ENCODE measurements around the gene SLC7A1. TPM values are rescaled to one million over a fixed set of nuclear protein-coding genes. Genes with fewer than 3 reads are reported as not detected.

The SLC7A1 gene
- total and polyA plus RNA-seq, 4 donors = 0.90 to 22.6 (median 1.4) TPM

DNA sequence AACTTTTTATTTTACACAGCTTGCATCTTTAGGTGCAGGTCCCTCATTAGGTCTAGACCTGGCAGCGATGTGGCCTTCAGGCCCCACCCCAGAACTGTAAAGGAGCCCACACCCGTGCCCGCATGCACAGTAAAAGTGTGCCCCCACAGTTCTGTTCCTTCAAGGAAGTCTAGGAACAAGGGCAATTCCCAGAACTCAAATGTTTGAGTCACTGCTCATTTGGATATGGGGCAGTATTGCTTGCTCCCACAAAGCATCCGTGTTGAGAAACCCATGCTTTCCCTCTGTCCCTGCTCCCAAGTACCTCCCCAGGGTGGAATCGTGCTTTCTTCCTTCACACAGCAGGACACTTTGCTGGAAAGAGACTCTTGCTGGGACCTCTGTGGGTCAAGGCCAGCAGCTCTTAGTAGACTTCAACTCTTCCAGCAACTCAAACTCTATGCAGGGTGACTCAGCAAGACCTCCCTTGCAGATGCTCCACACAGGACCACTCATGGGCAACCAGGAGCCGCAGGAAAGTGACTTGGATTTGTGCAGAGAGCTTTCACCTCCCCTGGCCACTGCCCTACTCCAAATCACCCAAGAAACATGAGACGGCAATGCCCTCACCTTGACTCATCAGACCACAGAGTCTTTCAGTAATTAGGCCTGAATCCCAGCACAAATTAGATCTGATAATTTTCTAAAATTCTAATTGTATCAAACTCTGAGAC, 12.3 kb downstream of the SLC7A1 start:
- TF ChIP-seq GABPA (IDR thresholded peaks at IDR 0.05 in 1 of 2, conservative IDR thresholded peaks at IDR 0.05 in 1 of 2) (no peak), EGR1 (IDR thresholded peaks at IDR 0.05; ENCODE audit: low read depth in 2 of 2) (no peak)
- no peak for DNase-seq (ENCODE audit: low spot score)
- Histone ChIP-seq H3K27ac (ENCODE audit: low read depth in 1 of 2, low read length in 2 of 2) (no peak overlapping the region), H3K36me3 (ENCODE audit: control insufficient read depth in 4 of 4, insufficient read depth in 3 of 4, low read depth in 1 of 4, low read length in 3 of 4) (no peaks in the 10 kb centered on the region), H3K9ac (ENCODE audit: low read depth in 1 of 2, low read length in 2 of 2) (no peak overlapping the region), H3K4me3 (ENCODE audit: low read depth in 1 of 3, low read length in 3 of 3) (no peak overlapping the region), H3K9me3 (ENCODE audit: control insufficient read depth in 4 of 4, low read length in 3 of 4) (no peaks in the 10 kb centered on the region), H3K27me3 (ENCODE audit: control insufficient read depth in 4 of 4, insufficient read depth in 4 of 4, low read length in 3 of 4) (no peaks in the 10 kb centered on the region), H3K4me1 (ENCODE audit: control insufficient read depth in 4 of 4, insufficient read depth in 4 of 4, low read length in 3 of 4) (no peaks in the 10 kb centered on the region)
- WGBS = 90% methylated on average over 7 of the region's 7 CpGs

DNA sequence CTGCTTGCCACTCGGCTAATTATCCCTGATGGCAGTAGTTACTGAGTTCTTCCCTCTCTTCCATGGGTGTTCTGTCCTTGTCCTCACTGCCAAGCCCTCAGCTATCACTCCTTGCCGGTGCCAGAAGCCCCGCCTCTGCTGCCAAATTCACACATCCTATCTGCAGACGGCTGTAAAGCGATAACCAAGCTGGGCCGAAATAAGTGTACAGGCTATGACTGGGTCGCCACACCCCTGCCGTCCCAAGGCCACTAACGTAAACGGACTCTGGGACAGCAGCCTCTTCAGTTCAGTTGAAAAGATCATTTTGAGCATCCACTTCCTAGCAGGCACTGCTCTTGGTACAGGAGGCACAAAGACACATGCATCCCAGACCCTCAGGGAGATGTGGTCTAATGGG, 13.3 kb downstream of the SLC7A1 start:
- Histone ChIP-seq H3K27me3 (ENCODE audit: control insufficient read depth in 4 of 4, insufficient read depth in 4 of 4, low read length in 3 of 4) (no peaks in the 10 kb centered on the region), H3K9ac (ENCODE audit: low read depth in 1 of 2, low read length in 2 of 2) (no peak overlapping the region), H3K4me1 (ENCODE audit: control insufficient read depth in 4 of 4, insufficient read depth in 4 of 4, low read length in 3 of 4) (no peaks in the 10 kb centered on the region), H3K9me3 (ENCODE audit: control insufficient read depth in 4 of 4, low read length in 3 of 4) (no peaks in the 10 kb centered on the region), H3K36me3 (ENCODE audit: control insufficient read depth in 4 of 4, insufficient read depth in 3 of 4, low read depth in 1 of 4, low read length in 3 of 4) (no peaks in the 10 kb centered on the region), H3K4me3 (ENCODE audit: low read depth in 1 of 3, low read length in 3 of 3) (no peak overlapping the region), H3K27ac (ENCODE audit: low read depth in 1 of 2, low read length in 2 of 2) (no peak overlapping the region)
- no peak for TF ChIP-seq YY1 (IDR thresholded peaks at IDR 0.05)
- TF ChIP-seq HNF4G (IDR thresholded peaks at IDR 0.05) = no peak
- TF ChIP-seq, protein P1, sequence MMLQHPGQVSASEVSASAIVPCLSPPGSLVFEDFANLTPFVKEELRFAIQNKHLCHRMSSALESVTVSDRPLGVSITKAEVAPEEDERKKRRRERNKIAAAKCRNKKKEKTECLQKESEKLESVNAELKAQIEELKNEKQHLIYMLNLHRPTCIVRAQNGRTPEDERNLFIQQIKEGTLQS (IDR thresholded peaks at IDR 0.05) = no peak
- TF ChIP-seq FOXA1 (IDR thresholded peaks at IDR 0.05) = no peak
- TF ChIP-seq FOXA2 (IDR thresholded peaks at IDR 0.05) = no peak
- no peak for TF ChIP-seq RXRA (IDR thresholded peaks at IDR 0.05)
- TF ChIP-seq, protein P2, sequence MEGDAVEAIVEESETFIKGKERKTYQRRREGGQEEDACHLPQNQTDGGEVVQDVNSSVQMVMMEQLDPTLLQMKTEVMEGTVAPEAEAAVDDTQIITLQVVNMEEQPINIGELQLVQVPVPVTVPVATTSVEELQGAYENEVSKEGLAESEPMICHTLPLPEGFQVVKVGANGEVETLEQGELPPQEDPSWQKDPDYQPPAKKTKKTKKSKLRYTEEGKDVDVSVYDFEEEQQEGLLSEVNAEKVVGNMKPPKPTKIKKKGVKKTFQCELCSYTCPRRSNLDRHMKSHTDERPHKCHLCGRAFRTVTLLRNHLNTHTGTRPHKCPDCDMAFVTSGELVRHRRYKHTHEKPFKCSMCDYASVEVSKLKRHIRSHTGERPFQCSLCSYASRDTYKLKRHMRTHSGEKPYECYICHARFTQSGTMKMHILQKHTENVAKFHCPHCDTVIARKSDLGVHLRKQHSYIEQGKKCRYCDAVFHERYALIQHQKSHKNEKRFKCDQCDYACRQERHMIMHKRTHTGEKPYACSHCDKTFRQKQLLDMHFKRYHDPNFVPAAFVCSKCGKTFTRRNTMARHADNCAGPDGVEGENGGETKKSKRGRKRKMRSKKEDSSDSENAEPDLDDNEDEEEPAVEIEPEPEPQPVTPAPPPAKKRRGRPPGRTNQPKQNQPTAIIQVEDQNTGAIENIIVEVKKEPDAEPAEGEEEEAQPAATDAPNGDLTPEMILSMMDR (IDR thresholded peaks at IDR 0.05; ENCODE audit: low read depth, low read length, missing input control) = no peak
- no peak for TF ChIP-seq NR2F2 (IDR thresholded peaks at IDR 0.05)
- no peak for TF ChIP-seq JUND (IDR thresholded peaks at IDR 0.05)
- TF ChIP-seq SP1 (IDR thresholded peaks at IDR 0.05) = no peak
- no peak for TF ChIP-seq HNF4A (conservative IDR thresholded peaks at IDR 0.05)
- no peak for TF ChIP-seq GABPA (IDR thresholded peaks at IDR 0.05 in 1 of 2, conservative IDR thresholded peaks at IDR 0.05 in 1 of 2)
- peak; percentile 82 for DNase-seq (ENCODE audit: low spot score)
- WGBS = 76% methylated on average over 10 of the region's 10 CpGs

DNA sequence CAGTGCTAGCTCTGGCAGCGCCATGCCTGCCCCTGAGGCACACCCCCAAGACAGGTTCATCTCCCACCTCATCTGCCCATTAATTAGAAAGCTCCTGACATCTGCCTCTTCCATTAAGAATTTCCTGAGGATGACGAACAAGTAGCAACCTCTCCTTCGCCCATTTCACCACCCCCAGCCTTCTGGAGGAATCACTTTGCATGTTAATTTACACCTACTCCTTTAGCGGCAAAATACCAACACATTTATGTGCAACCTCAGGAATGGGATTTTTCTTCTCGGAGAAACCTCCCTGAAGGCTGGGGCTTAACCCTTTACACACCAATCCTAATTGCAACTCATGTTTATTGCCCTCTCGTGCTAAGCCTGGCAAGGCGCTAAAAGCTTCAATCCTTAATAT, 13.8 kb downstream of the SLC7A1 start:
- H3K9ac ChIP-seq (ENCODE audit: low read depth in 1 of 2, low read length in 2 of 2) = no peak overlapping the region
- DNase-seq (ENCODE audit: low spot score) = no peak
- H3K4me3 ChIP-seq (ENCODE audit: low read depth in 1 of 3, low read length in 3 of 3) = no peak overlapping the region
- no peaks in the 10 kb centered on the region for H3K27me3 ChIP-seq (ENCODE audit: control insufficient read depth in 4 of 4, insufficient read depth in 4 of 4, low read length in 3 of 4)
- no peaks in the 10 kb centered on the region for H3K36me3 ChIP-seq (ENCODE audit: control insufficient read depth in 4 of 4, insufficient read depth in 3 of 4, low read depth in 1 of 4, low read length in 3 of 4)
- H3K27ac ChIP-seq (ENCODE audit: low read depth in 1 of 2, low read length in 2 of 2) = no peak overlapping the region
- WGBS = 85% methylated on average over 7 of the region's 7 CpGs
- TF ChIP-seq RAD21 (IDR thresholded peaks at IDR 0.05) (no peak), TAF1 (conservative IDR thresholded peaks at IDR 0.05) (no peak), FOXA1 (IDR thresholded peaks at IDR 0.05) (no peak), SP1 (IDR thresholded peaks at IDR 0.05) (no peak), NR2F2 (IDR thresholded peaks at IDR 0.05) (no peak), FOXA2 (IDR thresholded peaks at IDR 0.05) (no peak)
- TF ChIP-seq, protein P3, sequence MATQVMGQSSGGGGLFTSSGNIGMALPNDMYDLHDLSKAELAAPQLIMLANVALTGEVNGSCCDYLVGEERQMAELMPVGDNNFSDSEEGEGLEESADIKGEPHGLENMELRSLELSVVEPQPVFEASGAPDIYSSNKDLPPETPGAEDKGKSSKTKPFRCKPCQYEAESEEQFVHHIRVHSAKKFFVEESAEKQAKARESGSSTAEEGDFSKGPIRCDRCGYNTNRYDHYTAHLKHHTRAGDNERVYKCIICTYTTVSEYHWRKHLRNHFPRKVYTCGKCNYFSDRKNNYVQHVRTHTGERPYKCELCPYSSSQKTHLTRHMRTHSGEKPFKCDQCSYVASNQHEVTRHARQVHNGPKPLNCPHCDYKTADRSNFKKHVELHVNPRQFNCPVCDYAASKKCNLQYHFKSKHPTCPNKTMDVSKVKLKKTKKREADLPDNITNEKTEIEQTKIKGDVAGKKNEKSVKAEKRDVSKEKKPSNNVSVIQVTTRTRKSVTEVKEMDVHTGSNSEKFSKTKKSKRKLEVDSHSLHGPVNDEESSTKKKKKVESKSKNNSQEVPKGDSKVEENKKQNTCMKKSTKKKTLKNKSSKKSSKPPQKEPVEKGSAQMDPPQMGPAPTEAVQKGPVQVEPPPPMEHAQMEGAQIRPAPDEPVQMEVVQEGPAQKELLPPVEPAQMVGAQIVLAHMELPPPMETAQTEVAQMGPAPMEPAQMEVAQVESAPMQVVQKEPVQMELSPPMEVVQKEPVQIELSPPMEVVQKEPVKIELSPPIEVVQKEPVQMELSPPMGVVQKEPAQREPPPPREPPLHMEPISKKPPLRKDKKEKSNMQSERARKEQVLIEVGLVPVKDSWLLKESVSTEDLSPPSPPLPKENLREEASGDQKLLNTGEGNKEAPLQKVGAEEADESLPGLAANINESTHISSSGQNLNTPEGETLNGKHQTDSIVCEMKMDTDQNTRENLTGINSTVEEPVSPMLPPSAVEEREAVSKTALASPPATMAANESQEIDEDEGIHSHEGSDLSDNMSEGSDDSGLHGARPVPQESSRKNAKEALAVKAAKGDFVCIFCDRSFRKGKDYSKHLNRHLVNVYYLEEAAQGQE (IDR thresholded peaks at IDR 0.05) = no peak
- TF ChIP-seq, protein P2 (IDR thresholded peaks at IDR 0.05; ENCODE audit: low read depth, low read length, missing input control) = no peak
- TF ChIP-seq, protein P1 (IDR thresholded peaks at IDR 0.05) = no peak
- no peaks in the 10 kb centered on the region for H3K4me1 ChIP-seq (ENCODE audit: control insufficient read depth in 4 of 4, insufficient read depth in 4 of 4, low read length in 3 of 4)
- H3K9me3 ChIP-seq (ENCODE audit: control insufficient read depth in 4 of 4, low read length in 3 of 4) = no peaks in the 10 kb centered on the region
